Panc1 (cell line): ENCODE data around the gene STARD10. TPM values are rescaled to one million over a fixed set of nuclear protein-coding genes. Genes with fewer than 3 reads are reported as not detected.

ENCODE experiments used
- ATAC-seq: fragments of 200-7000 bp; cut with Tn5 transposase; 2 replicates; pipeline ENCODE4 v1.9.1; 2020; ENCODE audit warnings: mild to moderate bottlenecking, moderate library complexity
- BruUV-seq: library from RNA; stranded (reverse); fragments of 400-500 nt; replicated peaks from 2 replicates; lab custom pipeline; 2021; lab: Mats Ljungman, UMichigan
- CTCF ChIA-PET: fragments of 300-600 bp; sonication (Branson Sonifier 250); formaldehyde crosslinking; loops from one replicate; lab custom pipeline; 2022; ENCODE audit warnings: antibody characterized with exemption; lab: Charles Lee
- POLR2A ChIA-PET: fragments of 300-600 bp; sonication (Branson Sonifier 250); formaldehyde crosslinking; loops from one replicate; lab custom pipeline; 2022; ENCODE audit warnings: antibody characterized with exemption; lab: Charles Lee
- DNase-seq: peaks from one replicate; pipeline ENCODE4 v3.0.0-alpha.2; 2010; ENCODE audit warnings: low read depth, low spot score
- H3K27ac ChIP-seq: 2 replicates; pipeline ENCODE4 v1.5.1; 2011; ENCODE audit warnings: mild to moderate bottlenecking, low read length, inconsistent platforms
- H3K27me3 ChIP-seq: fragments of 200-500 bp; sonication (Bioruptor generic); 2 replicates; pipeline ENCODE4 v1.6.0; 2014; ENCODE audit warnings: low read length, inconsistent platforms; ENCODE audit not compliant: control insufficient read depth, insufficient read depth
- H3K36me3 ChIP-seq: fragments of 200-500 bp; sonication (Bioruptor generic); 2 replicates; pipeline ENCODE4 v1.5.1; 2014; ENCODE audit warnings: inconsistent platforms, mild to moderate bottlenecking, low read length, moderate library complexity; ENCODE audit not compliant: control insufficient read depth, insufficient read depth
- H3K4me1 ChIP-seq: 2 replicates; pipeline ENCODE4 v1.5.1; 2011; ENCODE audit warnings: inconsistent platforms, mild to moderate bottlenecking, low read length, moderate library complexity; ENCODE audit not compliant: control insufficient read depth, insufficient read depth
- H3K4me3 ChIP-seq, 2 experiments: 2 replicates each; pipeline ENCODE4 v1.5.1; 2011 to 2012; ENCODE audit warnings: low read depth in 2 of 2, low read length in 2 of 2, mild to moderate bottlenecking in 2 of 2, inconsistent platforms in 1 of 2, moderate library complexity in 1 of 2
- H3K9me3 ChIP-seq: fragments of 200-500 bp; sonication (Bioruptor generic); 2 replicates; pipeline ENCODE4 v1.5.1; 2014; ENCODE audit warnings: low read depth, mild to moderate bottlenecking, inconsistent platforms, low read length, moderate library complexity; ENCODE audit not compliant: control insufficient read depth, insufficient read depth
- CTCF ChIP-seq: fragments of 450-650 bp; IDR thresholded peaks from 2 replicates; pipeline ENCODE4 v1.5.1; 2017; ENCODE audit warnings: mild to moderate bottlenecking
- POLR2AphosphoS5 ChIP-seq: IDR thresholded peaks from 2 replicates; pipeline ENCODE4 v1.6.1; 2012; ENCODE audit warnings: mild to moderate bottlenecking, low read depth, low read length, moderate library complexity
- REST ChIP-seq, 2 experiments: IDR thresholded peaks; 2 replicates each; pipeline ENCODE4 v1.6.1; 2011 to 2012; ENCODE audit warnings: low read depth in 2 of 2, control low read depth in 1 of 2, low read length in 1 of 2, mild to moderate bottlenecking in 1 of 2, moderate library complexity in 1 of 2; ENCODE audit not compliant: insufficient read depth in 1 of 2
- SIN3A ChIP-seq: IDR thresholded peaks from 2 replicates; pipeline ENCODE4 v1.6.1; 2012; ENCODE audit warnings: low read depth, mild to moderate bottlenecking, low read length, moderate library complexity, borderline replicate concordance; ENCODE audit not compliant: insufficient read depth
- TCF7L2 ChIP-seq: IDR thresholded peaks from 2 replicates; pipeline ENCODE4 v1.6.1; 2011; ENCODE audit warnings: mild to moderate bottlenecking, low read depth, low read length, inconsistent platforms
- in situ Hi-C: cut with HindIII; loops from 2 replicates; pipeline ENCODE4 v1.10.0; 2016; ENCODE audit warnings: low sequenced_read_pairs, low pct_unique_long_range_greater_than_20kb
- intact Hi-C: fragments of 100-400 bp; cut with micrococcal nuclease; formaldehyde crosslinking; loops from one replicate; pipeline ENCODE4 v1.10.0; 2022; ENCODE audit not compliant: unreplicated experiment
- total RNA-seq: library from RNA; stranded (reverse); gene quantifications from one replicate; pipeline ENCODE4 v1.2.1, GENCODE V29; 2021; ENCODE audit not compliant: unreplicated experiment

STARD10 gene
- total RNA-seq, 1 experiment from 2014 or later = 32.1 TPM

GRCh38 chr11:72776117-72776843 is 17.6 kb downstream of the STARD10 start:
- H3K4me3 ChIP-seq = no peak overlapping the region
- peaks cover 7% of the 10 kb centered on the region for H3K4me1 ChIP-seq
- no peaks in the 10 kb centered on the region; the same call in 1 of the 2 replicates for H3K36me3 ChIP-seq
- no peaks in the 10 kb centered on the region for H3K27me3 ChIP-seq
- in situ Hi-C loops = no loop called here
- H3K9me3 ChIP-seq = no peaks in the 10 kb centered on the region
- TF ChIP-seq SIN3A = no peak
- TF ChIP-seq CTCF = no peak
- TF ChIP-seq TCF7L2 = no peak
- no peak for TF ChIP-seq POLR2AphosphoS5
- no peak for TF ChIP-seq REST (IDR thresholded peaks at IDR 0.05; ENCODE audit: insufficient read depth in 1 of 2, low read depth in 2 of 2, low read length in 1 of 2)
- ChIA-PET POLR2A (no interaction called here), CTCF (no interaction called here)
- no peak overlapping the region for H3K27ac ChIP-seq
- intact Hi-C loops = no loop called here
- no TSS peak for BruUV-seq
- no peak for DNase-seq
- no peak for ATAC-seq

GRCh38 chr11:72775288-72776110 is 18.3 kb downstream of the STARD10 start:
- ChIA-PET CTCF (no interaction called here), POLR2A (interaction anchor here (0.5 kb wide), 1 partner anchor 259 kb away, joined by 11 read pairs; no protein-coding TSS in a partner anchor)
- no peaks in the 10 kb centered on the region for H3K27me3 ChIP-seq
- no peak overlapping the region for H3K27ac ChIP-seq
- H3K4me1 ChIP-seq = peaks cover 3% of the 10 kb centered on the region
- BruUV-seq = no TSS peak
- ATAC-seq (no peak), DNase-seq (no peak)
- no peaks in the 10 kb centered on the region for H3K9me3 ChIP-seq
- intact Hi-C loops = no loop called here
- no peak overlapping the region for H3K4me3 ChIP-seq
- H3K36me3 ChIP-seq = no peaks in the 10 kb centered on the region
- TF ChIP-seq POLR2AphosphoS5 (no peak), TCF7L2 (no peak), SIN3A (no peak), CTCF (no peak), REST (IDR thresholded peaks at IDR 0.05; ENCODE audit: insufficient read depth in 1 of 2, low read depth in 2 of 2, low read length in 1 of 2) (no peak)
- in situ Hi-C loops = no loop called here
